Stimulated activated CD4-positive, alpha-beta T cell treated with anti-CD3 and anti-CD28 coated beads, Interleukin-15, amount 100 ng/mL, for 24 hours (primary cell): Measurements from ENCODE around the gene LRRIQ1.
"Not testable (repeated sequence)": the region's sequence is repeated elsewhere in the genome, so short reads cannot be mapped to it uniquely, and the experiment has no call there.

ENCODE experiments used
- DNase-seq: peaks from one replicate; pipeline ENCODE4 v3.0.0-alpha.2; 2020

The LRRIQ1 gene

DNA sequence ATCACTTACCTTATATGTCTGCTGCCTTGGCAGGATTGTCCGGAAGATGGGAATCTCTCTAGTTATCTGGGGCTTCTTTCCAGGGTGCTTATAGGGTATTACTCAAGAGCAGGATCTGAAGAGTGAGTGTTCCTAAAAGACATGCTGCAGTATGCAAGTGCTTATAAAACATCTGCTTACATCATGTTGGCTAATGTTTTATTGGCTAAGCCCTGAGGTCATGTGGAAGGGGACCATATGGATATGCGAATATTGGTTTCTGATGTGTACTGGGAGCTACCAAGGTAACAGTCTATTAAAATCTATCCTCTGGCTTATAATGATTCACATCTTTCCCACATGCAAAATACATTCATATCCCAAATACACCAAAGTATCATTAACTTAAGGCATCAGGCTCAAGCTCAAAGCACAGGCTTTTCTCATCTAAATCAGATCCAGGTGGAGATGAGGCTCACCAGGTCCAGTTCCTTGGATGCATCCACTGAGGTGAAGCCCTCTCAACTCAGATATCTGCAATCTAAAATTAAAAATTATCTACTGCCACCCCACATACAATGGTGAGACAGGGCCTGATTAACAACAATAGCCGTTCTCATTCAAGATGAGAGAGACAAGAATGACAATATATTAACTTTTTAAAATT is 29.8 kb downstream of the LRRIQ1 start:
- DNase-seq = no peak

DNA sequence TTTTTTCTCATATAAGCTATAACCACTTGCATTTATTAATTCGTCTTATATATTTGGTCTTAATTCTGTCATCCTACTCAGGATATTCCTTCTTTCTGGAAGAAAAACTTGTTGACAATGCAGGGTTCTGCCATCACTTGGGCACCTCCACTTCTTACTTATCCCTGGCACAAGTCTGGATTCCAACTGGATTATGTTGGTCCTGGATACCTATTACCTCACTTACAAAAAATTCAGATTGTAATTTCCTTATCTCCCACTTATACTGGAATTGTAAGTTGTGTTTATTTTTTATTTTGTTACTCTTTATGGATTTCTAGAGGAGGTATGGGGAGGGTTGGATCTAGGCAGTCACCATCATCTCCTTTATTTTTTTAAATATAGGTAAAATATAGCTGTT is 36.7 kb downstream of the LRRIQ1 start:
- DNase-seq = no peak

DNA sequence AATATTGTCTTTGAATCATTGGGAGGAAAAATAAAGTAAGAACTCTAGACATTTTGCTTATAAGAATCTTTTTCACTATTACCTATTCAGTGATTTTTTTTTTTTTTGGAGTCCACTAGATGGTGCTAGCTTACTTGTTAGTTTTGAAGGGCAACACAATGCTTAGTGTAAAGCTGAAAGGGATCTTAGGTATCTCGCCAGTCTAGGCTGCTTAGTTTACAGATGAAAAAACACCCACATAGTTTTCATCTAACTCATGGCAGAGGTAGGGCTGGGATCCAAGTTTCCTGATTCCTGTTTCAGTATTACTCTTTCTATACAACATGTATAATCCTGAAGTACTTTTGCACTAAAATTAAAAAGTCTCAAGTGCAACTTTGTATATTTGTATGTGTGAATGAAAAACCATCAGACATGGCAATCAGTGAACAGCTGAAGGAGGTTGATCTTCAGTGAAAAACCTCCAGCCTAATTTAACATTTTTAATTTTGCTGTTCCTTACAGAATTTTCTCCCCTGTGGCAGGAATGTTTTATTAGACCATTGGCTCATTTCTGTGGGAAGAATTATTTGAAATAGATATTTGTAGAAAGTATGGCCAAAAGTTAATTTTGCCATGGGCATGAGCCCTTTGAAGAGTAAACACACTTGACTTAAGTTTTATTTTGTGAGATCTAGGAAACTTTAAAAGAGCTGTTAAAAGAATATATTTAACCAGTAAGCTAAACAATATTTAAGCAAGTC is 40.7 kb downstream of the LRRIQ1 start:
- no peak for DNase-seq

DNA sequence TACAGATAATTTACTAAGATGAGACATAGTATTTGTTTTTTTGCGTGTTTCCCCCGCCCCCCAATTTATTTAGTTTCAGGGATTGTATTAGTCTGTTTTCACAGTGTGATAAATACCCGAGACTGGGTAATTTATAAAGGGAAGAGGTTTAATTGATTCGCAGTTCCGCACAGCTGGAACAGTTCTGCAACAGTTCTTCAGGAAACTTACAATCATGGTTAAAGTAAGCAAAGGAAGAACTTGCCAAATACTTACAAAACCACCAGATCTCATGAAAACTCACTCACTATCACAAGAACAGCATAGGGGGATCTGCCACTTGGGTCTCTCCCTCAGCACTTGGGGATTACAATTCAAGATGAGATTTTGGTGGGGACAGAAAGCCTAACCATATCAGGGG is 48.9 kb downstream of the LRRIQ1 start:
- DNase-seq = no peak

DNA sequence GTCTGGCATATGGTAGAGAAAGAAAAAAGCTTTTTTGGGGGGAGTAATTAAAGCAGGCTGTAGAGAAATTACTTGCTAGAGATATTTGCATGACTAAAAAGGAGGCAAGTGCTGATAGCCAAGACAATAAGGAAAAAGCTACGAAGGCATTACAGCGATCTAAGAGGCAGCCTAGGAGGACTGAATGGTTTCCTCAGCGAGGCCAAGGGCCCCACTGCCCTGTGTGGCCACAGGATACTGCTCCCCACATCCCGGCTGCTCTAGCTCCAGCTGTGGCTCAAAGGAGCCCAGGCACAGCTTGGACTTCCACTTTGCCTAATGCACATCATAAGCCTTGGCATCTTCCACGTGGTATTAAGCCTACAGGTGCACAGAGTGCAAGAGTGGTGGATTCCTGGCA is 53.6 kb downstream of the LRRIQ1 start:
- no peak for DNase-seq

DNA sequence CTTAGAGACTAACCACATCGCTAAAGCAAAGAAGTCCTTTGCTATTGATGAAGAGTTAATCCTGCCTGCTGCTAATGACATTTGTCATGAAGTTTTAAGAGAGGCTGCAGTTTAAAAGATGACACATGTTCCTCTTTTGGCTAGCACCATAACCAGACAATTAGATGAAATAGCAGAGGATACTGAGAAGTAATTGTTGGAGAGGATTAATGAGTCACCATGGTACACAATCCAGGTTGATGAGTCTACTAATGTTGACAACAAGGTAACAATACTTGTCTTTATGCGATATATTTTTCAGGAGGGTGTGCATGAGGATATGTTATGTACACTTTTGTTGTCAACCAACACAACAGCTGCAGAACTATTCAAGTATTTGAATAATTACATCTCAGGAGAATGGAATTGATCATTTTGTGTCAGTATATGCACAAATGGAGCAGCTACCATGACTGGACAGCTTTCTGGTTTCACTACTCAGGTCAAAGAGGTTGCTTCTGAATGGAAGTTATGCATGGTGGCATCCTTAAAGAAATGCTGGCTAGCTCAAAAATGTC is 56.7 kb downstream of the LRRIQ1 start:
- no peak for DNase-seq

DNA sequence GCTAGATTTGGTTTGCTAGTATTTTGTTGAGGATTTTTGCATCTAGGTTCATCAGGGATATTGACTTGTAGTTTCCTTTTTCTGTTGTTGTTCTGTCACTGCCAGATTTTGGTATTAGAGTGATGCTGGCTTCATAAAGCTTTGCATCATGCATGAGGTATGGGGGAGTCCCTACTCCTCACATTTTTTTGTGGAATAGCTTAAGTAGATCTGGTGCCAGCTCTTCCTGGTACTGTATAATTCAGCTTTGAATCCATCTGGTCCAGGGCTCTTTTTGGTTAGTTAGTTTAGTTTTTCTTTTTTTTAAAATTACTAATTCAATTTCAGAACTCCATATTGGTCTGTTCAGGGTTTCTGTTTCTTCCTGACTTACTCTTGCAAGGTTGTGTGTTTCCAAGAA is 59.4 kb downstream of the LRRIQ1 start:
- no peak for DNase-seq

DNA sequence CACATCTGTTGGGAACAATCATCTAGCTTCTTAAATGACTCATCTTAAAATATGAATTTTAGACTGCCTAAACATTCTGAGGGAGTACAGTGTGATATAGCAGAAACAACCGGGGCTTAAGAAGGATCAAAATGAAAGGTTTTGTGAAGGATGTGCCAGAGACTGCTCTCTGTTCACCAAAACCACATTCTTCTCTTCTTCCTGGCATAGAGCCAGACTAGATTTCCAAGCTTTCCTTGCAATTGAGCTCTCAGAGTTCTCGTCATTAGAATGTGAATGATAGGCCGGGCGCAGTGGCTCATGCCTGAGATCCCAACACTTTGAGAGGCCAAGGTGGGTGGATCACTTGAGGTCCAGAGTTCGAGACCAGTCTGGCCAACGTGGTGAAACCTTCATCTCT is 94.5 kb downstream of the LRRIQ1 start:
- DNase-seq = no peak

DNA sequence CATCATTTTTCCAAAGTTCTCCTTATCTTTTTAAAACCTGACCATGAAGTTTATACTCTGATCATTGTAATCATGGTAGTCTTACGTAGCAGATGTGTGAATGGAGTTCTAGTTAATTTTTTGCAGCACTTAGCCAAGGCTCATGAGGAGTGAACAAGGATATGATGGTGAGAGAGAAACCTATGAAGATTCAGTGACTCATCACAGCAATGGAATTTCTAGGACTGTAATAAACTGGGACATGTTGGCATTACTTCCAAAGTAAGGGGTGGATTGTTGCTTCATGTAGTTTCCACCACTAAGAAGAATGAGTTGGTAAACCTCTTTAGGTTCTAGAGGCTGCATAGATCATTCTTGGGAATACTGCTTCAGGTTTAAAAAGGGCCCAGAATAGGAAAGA is 102.7 kb downstream of the LRRIQ1 start:
- no peak for DNase-seq

DNA sequence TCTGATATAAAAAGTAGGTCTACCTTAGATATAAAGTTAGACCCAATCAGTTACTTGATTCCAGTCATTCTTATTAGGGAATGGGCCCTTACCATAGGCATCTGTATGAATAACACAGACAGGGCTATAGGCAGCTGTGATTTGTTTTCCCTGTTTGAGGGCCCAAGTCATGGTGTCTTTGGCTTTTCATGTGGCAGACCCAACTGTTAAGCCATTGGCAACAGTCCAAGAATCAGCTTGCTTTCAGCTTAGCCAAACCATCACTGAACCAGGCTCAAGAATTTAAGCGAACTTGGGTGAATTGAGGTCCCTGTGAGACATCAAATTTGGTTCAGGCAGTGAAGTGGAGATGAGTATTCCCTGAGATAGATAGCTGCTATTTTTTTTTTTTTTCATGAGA is 111.2 kb downstream of the LRRIQ1 start:
- DNase-seq = no peak

DNA sequence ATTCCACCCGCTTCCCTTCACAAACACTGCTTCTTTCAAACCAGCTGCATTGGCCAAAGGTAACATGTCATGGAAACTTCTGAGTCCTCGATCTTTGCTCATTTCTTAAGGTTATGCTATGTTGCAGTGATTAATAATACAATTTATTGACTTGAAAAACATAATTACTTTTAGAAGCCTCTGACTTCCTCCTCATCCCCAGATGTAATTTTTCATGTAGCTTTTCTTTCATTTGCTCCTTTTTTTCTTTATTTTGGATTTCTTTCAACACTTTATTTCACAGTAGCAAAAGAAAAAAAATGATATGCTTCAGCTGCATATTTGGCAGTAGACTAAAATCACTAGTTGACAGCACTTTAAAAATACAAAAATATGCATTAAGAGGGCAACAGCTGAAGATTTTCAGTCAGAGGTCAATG is 116.2 kb downstream of the LRRIQ1 start:
- DNase-seq = no peak

DNA sequence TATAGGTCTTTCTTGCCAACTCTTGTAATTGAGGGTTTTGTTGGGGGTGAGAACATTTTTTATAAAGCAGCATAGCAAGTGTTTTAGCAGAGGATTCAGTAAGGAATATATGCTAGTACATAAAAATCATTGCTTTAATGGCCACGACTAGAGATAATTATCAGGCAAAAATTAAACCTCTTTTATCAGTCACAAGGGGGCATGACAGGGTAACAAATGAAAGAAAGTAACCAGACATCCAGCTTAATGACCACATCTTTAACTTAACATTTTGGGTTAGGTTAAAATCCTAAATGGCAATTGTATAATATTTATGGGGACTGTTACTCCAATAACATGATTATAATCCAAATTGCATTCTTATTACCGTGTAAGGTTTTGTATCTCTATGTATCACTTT is 119.6 kb downstream of the LRRIQ1 start:
- DNase-seq = no peak

DNA sequence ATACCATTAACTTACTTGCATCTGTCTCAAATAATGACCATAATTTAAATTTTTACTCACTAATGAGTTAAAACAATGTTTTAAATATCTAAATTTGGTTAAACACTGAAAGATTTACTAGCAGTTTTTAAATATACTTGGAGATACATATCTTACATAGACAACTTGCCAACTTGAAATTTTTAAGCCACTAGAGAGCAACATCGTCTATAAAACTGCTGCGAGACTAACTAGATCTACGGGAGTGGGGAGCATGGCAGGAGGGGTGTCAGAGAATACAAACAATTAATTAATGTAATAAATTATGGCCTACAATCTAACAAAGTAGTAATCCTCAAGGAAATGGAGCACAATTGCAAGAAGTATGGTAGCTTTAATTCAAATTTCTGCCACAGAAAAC is 120.4 kb downstream of the LRRIQ1 start:
- DNase-seq = no peak

DNA sequence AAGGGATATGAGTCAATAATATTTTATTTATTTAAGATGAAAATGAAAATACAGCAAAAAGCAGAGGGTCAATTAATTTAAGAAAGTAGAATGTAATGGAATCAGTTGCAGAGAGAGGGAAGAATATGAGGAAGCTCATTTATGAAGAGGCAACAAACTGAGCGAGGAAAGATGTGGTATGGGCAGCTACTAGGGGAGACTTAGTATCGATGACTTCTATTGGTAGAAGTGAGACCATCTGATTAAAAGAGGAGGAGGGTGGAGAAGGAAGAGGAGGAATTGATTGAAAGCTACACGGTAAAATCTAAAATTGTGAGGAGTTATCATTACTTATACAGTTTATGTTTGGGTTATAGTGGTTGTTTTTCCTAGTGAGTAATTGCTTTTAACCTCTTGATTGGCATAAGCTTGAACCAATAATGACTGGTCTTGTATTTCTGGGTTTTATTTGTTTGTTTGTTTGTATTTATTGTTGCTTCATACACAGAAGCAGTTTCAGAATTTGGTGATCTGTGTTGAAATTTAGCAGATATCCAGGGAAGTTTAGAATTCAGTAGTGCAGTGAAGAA is 121.0 kb downstream of the LRRIQ1 start:
- DNase-seq = no peak

DNA sequence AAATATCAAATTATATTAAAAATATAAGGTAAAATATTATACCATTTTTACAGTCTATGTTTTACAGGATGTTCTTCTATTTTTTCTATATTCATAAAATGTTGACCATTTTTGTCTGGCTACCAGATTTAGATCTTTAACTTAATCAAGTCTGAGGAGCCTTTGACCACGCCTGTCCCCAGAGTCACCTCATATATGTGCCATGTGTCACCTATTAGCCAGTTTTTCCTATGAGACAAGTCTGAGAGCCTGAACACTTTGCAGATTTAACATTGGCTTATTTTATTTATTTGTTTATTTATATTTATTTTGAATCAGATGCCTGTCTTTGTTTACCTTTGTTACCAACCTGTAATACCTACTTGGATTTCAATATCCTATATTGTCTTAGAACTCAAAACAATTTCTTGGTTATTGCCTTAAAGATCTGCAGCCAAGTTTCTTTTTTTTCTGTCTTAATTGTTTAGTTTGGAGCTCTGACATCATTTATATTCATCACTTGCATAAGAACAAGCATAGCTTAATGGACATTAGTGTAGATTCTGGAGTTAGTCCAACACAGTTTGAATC is 127.7 kb downstream of the LRRIQ1 start:
- no peak for DNase-seq

DNA sequence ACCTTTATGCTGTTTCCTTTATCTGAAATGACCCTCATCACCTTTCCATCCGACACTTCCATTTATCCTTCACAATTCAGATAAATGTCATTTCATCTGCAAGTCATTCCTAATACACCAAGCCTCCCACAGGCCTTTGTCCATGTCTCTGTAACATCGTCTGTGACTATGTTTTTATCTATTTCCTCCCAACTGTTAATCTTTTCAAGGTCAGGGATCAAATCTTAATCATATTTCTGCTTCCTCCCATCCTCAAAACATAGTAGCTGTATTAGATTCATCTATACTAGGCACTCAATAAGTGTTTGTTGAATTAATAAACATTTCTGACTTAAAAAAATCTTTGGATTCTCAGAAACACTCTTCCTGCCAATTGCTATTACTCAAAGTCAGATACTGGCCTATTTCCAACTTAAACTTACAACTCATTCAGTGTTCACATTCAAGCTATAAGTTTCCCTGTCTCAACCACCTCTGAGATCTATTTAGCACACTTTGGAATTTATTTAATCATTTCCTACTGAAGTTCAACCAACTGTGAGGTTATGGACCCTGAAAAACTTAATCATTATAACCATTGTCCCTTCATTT is 143.6 kb downstream of the LRRIQ1 start:
- DNase-seq = no peak

DNA sequence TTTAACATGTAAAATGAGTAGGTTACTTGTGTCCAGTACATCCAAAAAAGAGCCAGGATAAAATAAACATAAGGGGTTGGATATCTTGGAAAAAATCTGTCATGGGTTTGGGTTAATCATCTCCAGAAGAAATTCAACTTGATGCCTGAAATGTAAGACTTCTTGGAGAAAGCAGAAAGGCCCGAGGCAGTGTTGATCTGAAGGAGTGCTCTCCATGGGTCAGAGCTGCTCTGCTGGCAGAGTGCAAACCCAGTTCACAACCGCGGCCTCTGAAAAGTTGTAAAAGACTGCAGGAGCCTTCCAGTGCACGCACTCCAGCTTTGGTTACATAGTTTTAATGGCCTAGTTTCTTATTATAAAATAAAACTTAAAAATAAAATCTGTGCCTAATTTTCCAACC is 146.5 kb downstream of the LRRIQ1 start:
- DNase-seq = no peak

DNA sequence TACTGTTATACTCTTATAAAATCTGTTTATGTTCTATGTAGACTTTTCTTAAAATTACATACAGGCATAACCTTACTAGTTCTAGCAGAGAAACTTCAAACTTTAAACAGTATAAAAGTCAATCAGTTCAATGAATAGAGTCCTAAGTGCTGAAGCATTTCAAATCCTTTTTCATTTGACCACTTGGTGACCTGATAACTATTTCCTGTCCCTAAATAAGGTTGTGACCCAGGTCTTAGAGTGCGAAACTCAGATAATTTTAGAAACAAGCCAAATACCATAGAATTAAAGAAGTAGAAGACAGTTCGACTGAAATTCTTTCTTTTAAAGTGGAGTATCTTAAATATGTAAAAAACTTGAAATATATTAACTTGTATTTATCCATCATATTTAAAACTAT is 147.7 kb downstream of the LRRIQ1 start:
- DNase-seq = no peak

DNA sequence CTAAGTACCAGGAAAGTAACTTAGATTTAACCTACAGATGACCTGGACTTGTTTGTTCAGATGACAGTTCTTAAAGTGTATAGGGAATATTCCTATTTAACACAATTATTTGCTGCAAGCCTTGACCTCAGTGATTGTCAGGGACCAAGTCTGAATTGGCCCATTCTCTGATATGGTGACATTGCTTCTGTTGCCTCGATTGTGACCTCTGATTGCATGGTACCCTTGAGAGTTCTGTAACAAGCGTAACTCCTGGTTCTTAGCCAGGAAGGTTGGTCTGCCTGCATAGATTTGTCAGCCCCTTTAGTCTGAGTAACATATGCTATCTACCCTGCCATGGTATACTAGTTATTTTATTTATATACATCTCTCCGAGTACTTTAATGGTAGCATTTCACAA is 150.1 kb downstream of the LRRIQ1 start:
- DNase-seq = no peak

DNA sequence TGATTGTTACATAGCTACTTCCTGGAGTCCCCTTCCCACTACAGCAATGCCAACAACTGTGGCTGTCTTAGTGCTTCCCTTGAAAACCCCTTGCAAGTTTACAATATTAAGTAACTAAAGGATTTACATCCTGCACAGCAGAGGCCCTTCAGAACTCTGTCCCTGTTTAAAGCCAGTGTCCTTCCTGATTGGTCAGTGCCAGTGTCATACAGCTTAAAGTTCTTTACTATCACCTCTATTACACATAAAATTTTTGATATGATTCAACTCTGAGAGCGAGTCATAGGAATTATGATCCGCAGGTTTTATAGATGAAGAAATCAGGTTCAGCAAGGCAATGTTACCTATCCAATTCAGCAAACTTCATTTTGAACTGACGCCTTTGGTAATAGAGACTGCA is 152.5 kb downstream of the LRRIQ1 start:
- DNase-seq = no peak

DNA sequence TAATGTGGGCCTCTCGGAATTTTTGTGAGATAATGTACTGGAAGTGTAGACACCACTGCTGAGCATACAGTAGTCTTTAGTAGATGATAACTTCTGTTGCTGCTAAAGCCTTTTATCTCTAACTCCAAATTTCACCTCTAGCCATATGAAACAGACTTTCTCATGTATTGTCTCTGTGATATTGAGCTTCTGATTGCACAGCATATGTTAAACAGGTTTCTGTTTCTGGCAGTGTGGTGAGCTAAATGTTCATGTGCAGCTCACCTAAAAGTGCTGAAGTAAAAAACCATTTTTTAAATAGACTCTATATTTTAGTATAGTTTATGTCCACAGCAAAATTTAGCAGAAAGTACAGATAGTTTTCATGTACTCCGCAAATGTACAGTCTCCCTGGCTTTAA is 154.6 kb downstream of the LRRIQ1 start:
- no peak for DNase-seq

DNA sequence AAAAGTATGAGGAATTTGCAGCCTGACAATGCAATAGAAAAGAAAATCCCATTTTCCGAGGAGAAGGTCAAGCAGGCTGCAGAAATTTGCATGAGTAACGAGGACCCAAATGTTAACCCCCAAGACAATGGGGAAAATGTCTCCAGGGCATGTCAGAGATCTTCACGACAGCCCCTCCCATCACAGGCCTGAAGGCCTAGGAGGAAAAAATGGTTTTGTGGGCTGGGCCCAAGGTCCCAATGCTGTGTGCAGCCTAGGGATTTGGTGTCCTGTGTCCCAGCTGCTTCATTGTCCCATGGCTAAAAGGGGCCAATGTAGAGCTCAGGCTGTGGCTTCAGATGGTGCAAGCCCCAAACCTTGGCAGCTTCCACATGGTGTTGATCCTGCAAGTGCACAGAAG is 167.7 kb downstream of the LRRIQ1 start:
- not testable (repeated sequence) for DNase-seq

DNA sequence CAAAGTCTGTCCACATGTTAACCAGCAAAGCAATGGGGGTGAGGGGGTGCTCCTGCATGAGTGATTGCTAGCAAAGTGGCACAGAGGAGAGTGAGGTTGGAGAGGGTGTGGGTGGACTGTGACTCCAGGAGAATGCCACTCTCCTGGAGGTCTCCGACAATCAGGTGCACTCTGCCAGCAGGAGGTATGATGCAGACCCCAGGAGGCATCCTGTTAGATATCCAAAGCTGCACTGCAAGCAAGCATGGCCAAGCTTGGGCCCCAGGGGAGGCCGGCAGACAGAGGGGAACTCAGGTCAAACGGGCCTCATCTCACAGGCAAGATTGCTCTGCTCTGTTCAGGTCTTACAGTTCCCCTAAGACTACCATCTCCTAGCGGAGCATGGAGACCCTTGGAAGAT is 170.4 kb downstream of the LRRIQ1 start:
- no peak for DNase-seq

DNA sequence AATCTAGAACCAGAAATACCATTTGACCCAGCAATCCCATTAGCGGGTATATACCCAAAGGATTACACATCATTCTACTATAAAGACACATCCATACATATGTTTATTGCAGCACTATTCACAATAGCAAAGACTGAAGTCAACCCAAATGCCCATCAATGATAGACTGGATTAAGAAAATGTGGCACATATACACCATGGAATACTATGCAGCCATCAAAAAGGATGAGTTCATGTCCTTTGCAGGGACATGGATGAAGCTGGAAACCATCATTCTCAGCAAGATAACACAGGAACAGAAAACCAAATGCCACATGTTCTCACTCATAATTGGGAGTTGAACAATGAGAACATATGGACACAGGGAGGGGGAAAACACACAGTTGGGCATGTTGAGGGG is 188.2 kb downstream of the LRRIQ1 start:
- DNase-seq = not testable (repeated sequence)
